SU-DHL-6 (cell line): ENCODE results near the gene AGBL4.

Experiments used
- EZH2phosphoT487 ChIP-seq: fragments of 200-600 bp; sonication (generic), shearing (Covaris generic); conservative IDR thresholded peaks from 2 replicates; pipeline ENCODE4 v1.6.1; 2018; ENCODE audit warnings: mild to moderate bottlenecking, antibody characterized with exemption, low read length, moderate library complexity, mixed read lengths
- TF ChIP-seq, protein P1 (sequence below): fragments of 200-600 bp; sonication (generic); IDR thresholded peaks from one replicate; pipeline ENCODE4 v1.5.1; 2017; ENCODE audit warnings: antibody characterized with exemption, mild to moderate bottlenecking, low read length, moderate library complexity; ENCODE audit not compliant: insufficient read depth, poor library complexity, severe bottlenecking

DNA sequence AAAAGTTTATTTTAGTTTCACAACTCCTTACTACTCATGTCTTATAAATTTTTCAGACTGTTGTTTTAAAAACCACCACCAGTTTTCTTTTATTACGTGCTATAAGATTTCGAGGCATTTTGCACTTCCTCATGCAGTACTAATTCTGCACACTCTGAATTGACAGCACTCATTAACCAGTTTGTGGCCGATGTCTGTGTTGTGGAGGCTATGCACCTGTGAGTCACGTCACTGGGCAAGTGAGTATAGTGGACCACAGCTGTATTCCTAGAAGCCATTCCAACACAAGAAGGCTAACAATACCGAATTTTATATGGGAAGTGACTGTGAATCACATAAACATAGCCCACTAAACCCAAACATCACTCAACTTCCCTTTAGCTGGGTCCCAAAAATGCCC lies 1530.7 kb downstream of the AGBL4 start:
- TF ChIP-seq, protein P1, sequence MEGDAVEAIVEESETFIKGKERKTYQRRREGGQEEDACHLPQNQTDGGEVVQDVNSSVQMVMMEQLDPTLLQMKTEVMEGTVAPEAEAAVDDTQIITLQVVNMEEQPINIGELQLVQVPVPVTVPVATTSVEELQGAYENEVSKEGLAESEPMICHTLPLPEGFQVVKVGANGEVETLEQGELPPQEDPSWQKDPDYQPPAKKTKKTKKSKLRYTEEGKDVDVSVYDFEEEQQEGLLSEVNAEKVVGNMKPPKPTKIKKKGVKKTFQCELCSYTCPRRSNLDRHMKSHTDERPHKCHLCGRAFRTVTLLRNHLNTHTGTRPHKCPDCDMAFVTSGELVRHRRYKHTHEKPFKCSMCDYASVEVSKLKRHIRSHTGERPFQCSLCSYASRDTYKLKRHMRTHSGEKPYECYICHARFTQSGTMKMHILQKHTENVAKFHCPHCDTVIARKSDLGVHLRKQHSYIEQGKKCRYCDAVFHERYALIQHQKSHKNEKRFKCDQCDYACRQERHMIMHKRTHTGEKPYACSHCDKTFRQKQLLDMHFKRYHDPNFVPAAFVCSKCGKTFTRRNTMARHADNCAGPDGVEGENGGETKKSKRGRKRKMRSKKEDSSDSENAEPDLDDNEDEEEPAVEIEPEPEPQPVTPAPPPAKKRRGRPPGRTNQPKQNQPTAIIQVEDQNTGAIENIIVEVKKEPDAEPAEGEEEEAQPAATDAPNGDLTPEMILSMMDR = no peak
- no peak for TF ChIP-seq EZH2phosphoT487
